ENCODE data around the gene CWC22. TPM values are rescaled to one million over a fixed set of nuclear protein-coding genes. Genes with fewer than 3 reads are reported as not detected.
A peak's percentile ranks its signal among the peaks of the same experiment; 100 is the strongest.
"Not testable (repeated sequence)": the region's sequence is repeated elsewhere in the genome, so short reads cannot be mapped to it uniquely, and the experiment has no call there.

CWC22 gene
- total RNA-seq, 1 donor from 2014 or later, result 18.0 TPM

DNA sequence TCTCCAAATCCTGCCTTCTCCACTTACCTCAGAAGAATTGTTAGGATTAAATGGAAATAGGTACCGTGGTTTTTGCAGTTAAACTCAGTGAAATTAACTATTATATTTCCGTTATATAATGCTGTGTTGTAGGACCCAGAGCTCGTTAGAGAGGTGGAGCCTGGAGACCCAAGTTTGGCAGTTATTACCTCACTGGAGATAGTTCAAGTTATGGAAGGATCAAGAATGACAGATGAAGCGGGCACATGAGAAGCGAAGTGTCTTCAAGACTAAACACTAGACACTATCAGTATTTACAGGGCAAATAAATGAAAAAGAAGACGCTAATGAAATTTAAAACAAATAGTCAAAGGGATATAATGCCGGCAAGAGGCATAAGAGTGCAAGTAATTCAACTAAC, 866 bp downstream of the CWC22 start:
- TF ChIP-seq, protein P1, sequence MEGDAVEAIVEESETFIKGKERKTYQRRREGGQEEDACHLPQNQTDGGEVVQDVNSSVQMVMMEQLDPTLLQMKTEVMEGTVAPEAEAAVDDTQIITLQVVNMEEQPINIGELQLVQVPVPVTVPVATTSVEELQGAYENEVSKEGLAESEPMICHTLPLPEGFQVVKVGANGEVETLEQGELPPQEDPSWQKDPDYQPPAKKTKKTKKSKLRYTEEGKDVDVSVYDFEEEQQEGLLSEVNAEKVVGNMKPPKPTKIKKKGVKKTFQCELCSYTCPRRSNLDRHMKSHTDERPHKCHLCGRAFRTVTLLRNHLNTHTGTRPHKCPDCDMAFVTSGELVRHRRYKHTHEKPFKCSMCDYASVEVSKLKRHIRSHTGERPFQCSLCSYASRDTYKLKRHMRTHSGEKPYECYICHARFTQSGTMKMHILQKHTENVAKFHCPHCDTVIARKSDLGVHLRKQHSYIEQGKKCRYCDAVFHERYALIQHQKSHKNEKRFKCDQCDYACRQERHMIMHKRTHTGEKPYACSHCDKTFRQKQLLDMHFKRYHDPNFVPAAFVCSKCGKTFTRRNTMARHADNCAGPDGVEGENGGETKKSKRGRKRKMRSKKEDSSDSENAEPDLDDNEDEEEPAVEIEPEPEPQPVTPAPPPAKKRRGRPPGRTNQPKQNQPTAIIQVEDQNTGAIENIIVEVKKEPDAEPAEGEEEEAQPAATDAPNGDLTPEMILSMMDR (IDR thresholded peaks at IDR 0.05; ENCODE audit: insufficient read depth, low read length, poor library complexity, severe bottlenecking), result no peak

GRCh38 chr2:180005465-180005864, 1.6 kb downstream of the CWC22 start:
- H3K36me3 ChIP-seq (ENCODE audit: control insufficient read depth, insufficient read depth, low read length); H3K4me3 ChIP-seq (ENCODE audit: low read depth, low read length); DNase-seq (ENCODE audit: low read depth); H3K27me3 ChIP-seq (ENCODE audit: control insufficient read depth, insufficient read depth, low read length): not testable (repeated sequence)

More for the DNA sequence above, 866 bp downstream of the CWC22 start:
- no peak for DNase-seq (ENCODE audit: low read depth)
- Histone ChIP-seq H3K4me3 (ENCODE audit: low read depth, low read length) (peak overlapping the region; percentile 99), H3K27me3 (ENCODE audit: control insufficient read depth, insufficient read depth, low read length) (no peaks in the 10 kb centered on the region), H3K36me3 (ENCODE audit: control insufficient read depth, insufficient read depth, low read length) (no peaks in the 10 kb centered on the region)

DNA sequence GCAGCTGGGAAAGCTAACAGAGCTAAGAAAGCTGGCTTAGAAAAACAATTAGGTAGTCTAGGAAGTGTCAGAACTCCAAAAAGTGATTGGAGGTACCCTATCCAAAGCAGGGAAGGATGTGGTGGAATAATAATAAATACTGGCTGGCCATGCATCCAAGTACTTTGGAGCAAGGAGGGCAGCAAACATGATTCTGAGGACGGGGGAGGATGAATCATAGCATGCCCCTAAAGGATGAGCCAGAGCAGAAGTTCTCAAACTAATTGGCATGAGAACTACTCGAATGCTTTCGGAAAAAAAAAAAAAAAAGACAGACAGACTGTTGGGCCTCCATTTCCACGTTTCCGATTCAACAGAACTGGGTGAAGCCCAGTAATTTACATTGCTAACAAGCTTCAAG, 2.4 kb downstream of the CWC22 start:
- Histone ChIP-seq H3K36me3 (ENCODE audit: control insufficient read depth, insufficient read depth, low read length) (no peaks in the 10 kb centered on the region), H3K4me3 (ENCODE audit: low read depth, low read length) (no peak overlapping the region), H3K27me3 (ENCODE audit: control insufficient read depth, insufficient read depth, low read length) (no peaks in the 10 kb centered on the region)
- TF ChIP-seq, protein P1 (IDR thresholded peaks at IDR 0.05; ENCODE audit: insufficient read depth, low read length, poor library complexity, severe bottlenecking), result no peak
- DNase-seq (ENCODE audit: low read depth), result no peak

- DNase-seq (ENCODE audit: low read depth), result no peak
- Histone ChIP-seq H3K4me3 (ENCODE audit: low read depth, low read length) (no peak overlapping the region), H3K27me3 (ENCODE audit: control insufficient read depth, insufficient read depth, low read length) (no peaks in the 10 kb centered on the region), H3K36me3 (ENCODE audit: control insufficient read depth, insufficient read depth, low read length) (no peaks in the 10 kb centered on the region)
- TF ChIP-seq, protein P1 (IDR thresholded peaks at IDR 0.05; ENCODE audit: insufficient read depth, low read length, poor library complexity, severe bottlenecking), result no peak
These were observed 3.5 kb downstream of the CWC22 start for GRCh38 chr2:180003559-180003958.

DNA sequence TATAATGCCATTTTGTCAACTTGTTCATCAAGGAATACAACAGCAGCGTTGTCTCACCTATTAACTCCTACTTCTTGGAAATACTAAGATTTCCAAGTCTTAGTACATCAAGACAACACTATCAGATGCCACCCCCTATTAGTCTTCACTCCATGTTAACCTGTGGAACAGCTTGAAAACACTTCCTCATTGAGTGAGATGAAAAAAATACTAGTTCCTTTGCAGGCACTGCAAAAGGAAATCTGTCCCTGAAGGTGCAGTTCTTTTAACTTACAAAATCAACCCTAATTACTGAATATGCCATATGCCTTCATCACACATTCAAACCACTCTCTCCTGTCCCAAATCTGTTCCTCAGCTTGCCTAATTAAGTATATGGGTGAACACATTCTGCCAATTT, 4.0 kb downstream of the CWC22 start:
- Histone ChIP-seq H3K4me3 (ENCODE audit: low read depth, low read length) (no peak overlapping the region), H3K27me3 (ENCODE audit: control insufficient read depth, insufficient read depth, low read length) (no peaks in the 10 kb centered on the region), H3K36me3 (ENCODE audit: control insufficient read depth, insufficient read depth, low read length) (no peaks in the 10 kb centered on the region)
- DNase-seq (ENCODE audit: low read depth), result no peak
- TF ChIP-seq, protein P1 (IDR thresholded peaks at IDR 0.05; ENCODE audit: insufficient read depth, low read length, poor library complexity, severe bottlenecking), result no peak

GRCh38 chr2:180002198-180002770, 4.8 kb downstream of the CWC22 start:
- Histone ChIP-seq H3K27me3 (ENCODE audit: control insufficient read depth, insufficient read depth, low read length) (no peaks in the 10 kb centered on the region), H3K36me3 (ENCODE audit: control insufficient read depth, insufficient read depth, low read length) (no peaks in the 10 kb centered on the region), H3K4me3 (ENCODE audit: low read depth, low read length) (no peak overlapping the region)
- TF ChIP-seq, protein P1 (IDR thresholded peaks at IDR 0.05; ENCODE audit: insufficient read depth, low read length, poor library complexity, severe bottlenecking), result no peak
- DNase-seq (ENCODE audit: low read depth), result no peak

Data from kidney epithelial cell (primary cell).